Hepatocyte (in vitro differentiated cells): ENCODE measurements around the gene PIAS4. TPM values are rescaled to one million over a fixed set of nuclear protein-coding genes. Genes with fewer than 3 reads are reported as not detected.

Experiments used
- DNase-seq: peaks from one replicate; pipeline ENCODE4 v3.0.0-alpha.2; 2016; ENCODE audit warnings: low spot score
- H2AFZ ChIP-seq: fragments of 200-600 bp; sonication (generic); 2 replicates; pipeline ENCODE4 v1.6.0; 2016; ENCODE audit warnings: antibody characterized with exemption, mild to moderate bottlenecking
- H3K27ac ChIP-seq: fragments of 200-600 bp; sonication (generic); 2 replicates; pipeline ENCODE4 v1.5.1; 2016; ENCODE audit warnings: mild to moderate bottlenecking
- H3K27me3 ChIP-seq: fragments of 200-600 bp; sonication (generic); 2 replicates; pipeline ENCODE4 v1.6.1; 2016
- H3K36me3 ChIP-seq: fragments of 200-600 bp; sonication (generic); replicated peaks from 2 replicates; pipeline ENCODE4 v1.5.1; 2016; ENCODE audit warnings: low read depth; ENCODE audit not compliant: insufficient read depth
- H3K4me1 ChIP-seq: fragments of 200-600 bp; sonication (generic); 2 replicates; pipeline ENCODE4 v1.5.1; 2016; ENCODE audit warnings: mild to moderate bottlenecking, moderate library complexity; ENCODE audit not compliant: insufficient read depth
- H3K4me2 ChIP-seq: fragments of 200-600 bp; sonication (generic); 2 replicates; pipeline ENCODE4 v1.6.0; 2016
- H3K4me3 ChIP-seq: fragments of 200-600 bp; sonication (generic); 2 replicates; pipeline ENCODE4 v1.5.1; 2016; ENCODE audit warnings: mild to moderate bottlenecking
- H3K79me2 ChIP-seq: fragments of 200-600 bp; sonication (generic); 2 replicates; pipeline ENCODE4 v1.6.0; 2017; ENCODE audit warnings: mild to moderate bottlenecking
- H3K9me2 ChIP-seq: fragments of 200-600 bp; sonication (generic); replicated peaks from 2 replicates; pipeline ENCODE4 v1.6.0; 2017; ENCODE audit warnings: mild to moderate bottlenecking; ENCODE audit not compliant: insufficient read depth
- H3K9me3 ChIP-seq: fragments of 200-600 bp; sonication (generic); 2 replicates; pipeline ENCODE4 v1.5.1; 2016; ENCODE audit warnings: low read depth, mild to moderate bottlenecking
- H4K20me1 ChIP-seq: fragments of 200-600 bp; sonication (generic); 2 replicates; pipeline ENCODE4 v1.6.0; 2016; ENCODE audit warnings: mild to moderate bottlenecking; ENCODE audit not compliant: insufficient read depth, poor library complexity, severe bottlenecking
- EZH2 ChIP-seq: fragments of 200-600 bp; sonication (generic); IDR thresholded peaks from 2 replicates; pipeline ENCODE4 v1.6.1; 2016; ENCODE audit warnings: antibody characterized with exemption, mild to moderate bottlenecking, borderline replicate concordance
- EZH2phosphoT487 ChIP-seq: fragments of 200-600 bp; sonication (generic); IDR thresholded peaks from one replicate; pipeline ENCODE4 v1.6.1; 2018; ENCODE audit warnings: antibody characterized with exemption, mild to moderate bottlenecking, low read depth, moderate library complexity; ENCODE audit not compliant: unreplicated experiment, severe bottlenecking
- WGBS: methylation state at CpG from one replicate; pipeline ENCODE4 v1.1.6; 2016; ENCODE audit warnings: low lambda C conversion rate; ENCODE audit errors: missing lambda C conversion rate; 5-methylcytosine and 5-hydroxymethylcytosine counted together
- polyA plus RNA-seq: library from polyadenylated mRNA; unstranded; fragments of >200 nt; fragmentation: Nextera tagmentation; extraction: Ambion mirVana; gene quantifications from 2 replicates; pipeline ENCODE4 v1.2.1, GENCODE V29; 2016
- total RNA-seq: library from RNA; depleted of rRNA; stranded (reverse); fragments of >200 nt; gene quantifications from 2 replicates; pipeline ENCODE4 v1.2.3, GENCODE V29; 2014
- TF ChIP-seq, protein P1 (sequence below): fragments of 200-600 bp; sonication (generic); IDR thresholded peaks from 2 replicates; pipeline ENCODE4 v1.5.1; 2016; ENCODE audit warnings: antibody characterized with exemption, mild to moderate bottlenecking; ENCODE audit not compliant: poor library complexity

The PIAS4 gene
- total and polyA plus RNA-seq, 2 experiments from 2014 or later = 15.0 to 16.7 TPM

DNA sequence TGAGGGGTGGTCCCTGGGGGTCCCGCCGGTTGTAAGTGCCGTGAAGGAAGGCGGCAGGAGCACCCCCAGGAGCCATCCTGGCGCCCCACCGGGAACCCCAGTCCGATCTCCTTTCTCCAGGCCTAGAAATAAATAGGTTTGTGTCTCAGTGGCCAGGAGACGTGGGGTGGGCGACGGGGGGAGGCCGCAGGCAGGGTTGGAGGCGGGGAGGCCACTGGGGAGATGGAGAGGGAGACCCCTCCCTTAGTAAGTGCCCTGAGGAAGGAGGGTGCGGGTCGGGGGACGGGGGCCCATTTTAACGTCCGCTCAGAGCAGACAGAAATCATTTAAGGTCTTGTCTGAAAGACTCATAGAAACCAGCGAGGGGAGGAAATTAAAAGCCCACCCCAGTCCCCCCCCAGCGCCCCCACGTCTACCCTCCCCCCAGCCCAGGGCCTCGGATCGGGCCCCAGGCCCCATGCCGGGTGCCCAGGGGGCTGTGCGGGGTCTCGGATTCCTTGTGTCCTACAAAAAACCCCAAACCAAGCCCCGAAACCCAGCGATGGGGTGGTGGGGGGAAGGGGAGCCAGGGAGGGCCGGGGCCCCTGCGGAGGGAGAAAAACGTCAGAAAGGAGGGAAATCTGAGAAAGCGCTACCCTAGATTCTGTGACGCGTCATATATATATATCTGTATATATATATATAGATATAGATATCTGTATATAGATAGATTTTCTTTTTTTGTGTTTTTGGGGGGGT is 39.6 kb downstream of the PIAS4 start:
- Histone ChIP-seq H3K4me3 (no peak overlapping the region), H3K36me3 (no peaks in the 10 kb centered on the region), H3K79me2 (peaks cover 75% of the 10 kb centered on the region), H3K9me2 (no peaks in the 10 kb centered on the region), H3K9me3 (no peaks in the 10 kb centered on the region), H2AFZ (no peak overlapping the region), H3K27me3 (no peaks in the 10 kb centered on the region), H3K27ac (no peak overlapping the region), H3K4me2 (no peak overlapping the region), H3K4me1 (peaks cover 9% of the 10 kb centered on the region), H4K20me1 (peaks cover 77% of the 10 kb centered on the region)
- TF ChIP-seq, protein P1, sequence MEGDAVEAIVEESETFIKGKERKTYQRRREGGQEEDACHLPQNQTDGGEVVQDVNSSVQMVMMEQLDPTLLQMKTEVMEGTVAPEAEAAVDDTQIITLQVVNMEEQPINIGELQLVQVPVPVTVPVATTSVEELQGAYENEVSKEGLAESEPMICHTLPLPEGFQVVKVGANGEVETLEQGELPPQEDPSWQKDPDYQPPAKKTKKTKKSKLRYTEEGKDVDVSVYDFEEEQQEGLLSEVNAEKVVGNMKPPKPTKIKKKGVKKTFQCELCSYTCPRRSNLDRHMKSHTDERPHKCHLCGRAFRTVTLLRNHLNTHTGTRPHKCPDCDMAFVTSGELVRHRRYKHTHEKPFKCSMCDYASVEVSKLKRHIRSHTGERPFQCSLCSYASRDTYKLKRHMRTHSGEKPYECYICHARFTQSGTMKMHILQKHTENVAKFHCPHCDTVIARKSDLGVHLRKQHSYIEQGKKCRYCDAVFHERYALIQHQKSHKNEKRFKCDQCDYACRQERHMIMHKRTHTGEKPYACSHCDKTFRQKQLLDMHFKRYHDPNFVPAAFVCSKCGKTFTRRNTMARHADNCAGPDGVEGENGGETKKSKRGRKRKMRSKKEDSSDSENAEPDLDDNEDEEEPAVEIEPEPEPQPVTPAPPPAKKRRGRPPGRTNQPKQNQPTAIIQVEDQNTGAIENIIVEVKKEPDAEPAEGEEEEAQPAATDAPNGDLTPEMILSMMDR = no peak
- TF ChIP-seq EZH2 = no peak
- TF ChIP-seq EZH2phosphoT487 = no peak
- 100% methylated on average over 4 of the region's 33 CpGs for WGBS
- no peak for DNase-seq

DNA sequence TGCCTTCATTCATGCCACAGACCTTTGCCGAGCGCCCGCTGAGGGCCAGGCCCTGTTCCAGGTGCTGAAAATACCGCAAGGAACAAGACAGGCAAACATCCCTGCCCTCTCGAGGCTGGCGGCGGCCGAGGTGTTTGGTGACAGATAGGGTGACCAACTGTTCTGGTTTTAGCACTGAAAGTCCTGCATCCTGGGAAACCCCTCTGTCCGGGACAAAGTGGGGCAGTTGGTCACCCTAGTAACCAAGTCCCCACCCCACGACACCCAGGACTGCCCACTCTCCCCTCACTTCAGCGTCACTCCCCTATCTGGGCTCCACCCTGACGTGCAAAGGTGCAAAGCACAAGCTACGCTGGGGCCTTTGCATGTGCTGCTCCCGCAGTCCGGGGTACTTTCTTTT is 41.9 kb downstream of the PIAS4 start:
- Histone ChIP-seq H3K4me1 (peaks cover 21% of the 10 kb centered on the region), H3K9me3 (no peaks in the 10 kb centered on the region), H3K4me3 (no peak overlapping the region), H3K9me2 (no peaks in the 10 kb centered on the region), H3K36me3 (no peaks in the 10 kb centered on the region), H2AFZ (no peak overlapping the region), H3K4me2 (no peak overlapping the region), H3K79me2 (peaks cover 91% of the 10 kb centered on the region), H4K20me1 (peaks cover 80% of the 10 kb centered on the region), H3K27me3 (no peaks in the 10 kb centered on the region), H3K27ac (no peak overlapping the region)
- WGBS = 91% methylated on average over 15 of the region's 15 CpGs
- no peak for DNase-seq
- TF ChIP-seq EZH2 = no peak
- TF ChIP-seq, protein P1 = no peak
- TF ChIP-seq EZH2phosphoT487 = no peak

DNA sequence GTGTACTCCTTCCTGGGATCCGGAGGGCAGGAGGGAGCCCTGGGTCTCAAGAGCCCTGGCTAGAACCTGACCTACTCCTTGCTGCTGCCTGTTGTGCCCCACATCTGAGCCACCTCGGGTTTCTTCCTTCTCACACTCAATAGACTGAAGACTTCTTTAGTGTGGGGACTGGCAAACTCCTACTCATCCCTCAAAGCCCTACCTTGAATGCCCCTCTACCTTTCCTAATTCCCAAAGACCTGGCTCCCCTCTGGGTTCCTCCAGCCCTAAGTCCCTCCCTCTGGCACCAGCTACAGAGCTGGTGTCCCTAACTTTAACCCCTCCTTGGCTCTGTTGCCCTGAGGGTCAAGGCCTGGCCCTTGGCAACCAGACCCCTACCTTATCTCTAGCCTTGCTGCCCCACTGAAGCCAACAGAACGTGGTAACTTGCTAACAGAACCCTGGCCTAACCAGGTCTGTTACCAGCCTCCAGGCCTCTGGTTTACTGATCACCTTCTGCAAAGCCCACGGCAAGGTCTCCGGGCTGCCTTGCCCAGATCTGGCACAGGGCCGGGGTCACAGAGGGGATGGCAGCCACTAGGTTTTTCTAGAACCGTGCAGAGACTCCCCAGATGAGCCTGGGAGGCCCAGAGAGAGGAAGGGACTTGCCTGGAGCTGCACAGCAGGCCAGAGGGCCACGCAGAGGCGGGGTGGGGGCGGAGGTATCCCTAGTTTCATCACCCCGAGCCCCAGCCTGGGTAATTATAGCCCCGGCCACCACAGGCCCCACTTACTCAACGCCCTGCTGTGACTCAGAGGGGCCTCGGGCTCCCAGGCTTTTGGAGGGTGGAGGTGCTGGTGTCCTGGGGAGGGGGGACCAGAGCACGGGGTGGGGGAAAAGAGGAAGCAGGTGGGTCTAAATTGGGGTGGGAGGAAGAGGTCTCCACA is 43.9 kb downstream of the PIAS4 start:
- H3K4me1 ChIP-seq = peaks cover 21% of the 10 kb centered on the region

More for the DNA sequence above, 43.9 kb downstream of the PIAS4 start:
- Histone ChIP-seq H3K9me2 (no peaks in the 10 kb centered on the region), H3K79me2 (peaks cover 89% of the 10 kb centered on the region), H3K36me3 (no peaks in the 10 kb centered on the region), H3K27ac (peak overlapping the region; percentile 97), H3K27me3 (no peaks in the 10 kb centered on the region), H3K4me2 (peak overlapping the region; percentile 67), H3K9me3 (no peaks in the 10 kb centered on the region), H4K20me1 (peaks cover 74% of the 10 kb centered on the region), H3K4me3 (no peak overlapping the region), H2AFZ (no peak overlapping the region)
- 77% methylated on average over 13 of the region's 15 CpGs for WGBS
- peak; percentile 66 for DNase-seq
- no peak for TF ChIP-seq EZH2phosphoT487
- TF ChIP-seq, protein P1 = no peak
- TF ChIP-seq EZH2 = no peak
